NCI-H2029 (cell line): ENCODE measurements around the gene ZNF816.
"Not testable (repeated sequence)": the region's sequence is repeated elsewhere in the genome, so short reads cannot be mapped to it uniquely, and the experiment has no call there.

Experiments
- DNase-seq: peaks from one replicate; lab custom pipeline; 2025; lab: John Stamatoyannopoulos, UW

The ZNF816 gene

GRCh38 chr19:52959613-52960295 is 2.9 kb downstream of the ZNF816 start:
- DNase-seq, result no peak

GRCh38 chr19:52957591-52957990 is 5.1 kb downstream of the ZNF816 start:
- DNase-seq, result no peak

- no peak for DNase-seq
Observed at GRCh38 chr19:52956917-52957316, 5.8 kb downstream of the ZNF816 start.

DNA sequence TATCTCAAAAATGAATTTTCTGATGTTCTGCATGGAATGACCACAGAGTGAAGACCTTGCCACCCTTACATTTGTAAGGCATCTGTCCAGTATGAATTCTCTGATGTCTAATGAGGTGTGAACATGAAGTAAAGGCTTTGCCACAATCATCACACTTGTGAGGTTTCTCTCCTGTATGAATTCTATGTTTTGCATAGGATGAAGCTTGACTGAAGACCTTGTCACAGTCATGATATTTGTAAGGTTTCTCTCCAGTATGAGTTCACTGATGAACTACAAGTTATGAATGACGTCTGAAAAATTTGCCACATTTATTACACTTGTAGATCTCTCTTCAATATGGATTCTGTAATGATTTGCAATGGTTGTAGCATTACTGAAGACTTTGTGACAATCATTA is 13.3 kb downstream of the ZNF816 start:
- no peak for DNase-seq

GRCh38 chr19:52948025-52948770 is 14.5 kb downstream of the ZNF816 start:
- no peak for DNase-seq

DNA sequence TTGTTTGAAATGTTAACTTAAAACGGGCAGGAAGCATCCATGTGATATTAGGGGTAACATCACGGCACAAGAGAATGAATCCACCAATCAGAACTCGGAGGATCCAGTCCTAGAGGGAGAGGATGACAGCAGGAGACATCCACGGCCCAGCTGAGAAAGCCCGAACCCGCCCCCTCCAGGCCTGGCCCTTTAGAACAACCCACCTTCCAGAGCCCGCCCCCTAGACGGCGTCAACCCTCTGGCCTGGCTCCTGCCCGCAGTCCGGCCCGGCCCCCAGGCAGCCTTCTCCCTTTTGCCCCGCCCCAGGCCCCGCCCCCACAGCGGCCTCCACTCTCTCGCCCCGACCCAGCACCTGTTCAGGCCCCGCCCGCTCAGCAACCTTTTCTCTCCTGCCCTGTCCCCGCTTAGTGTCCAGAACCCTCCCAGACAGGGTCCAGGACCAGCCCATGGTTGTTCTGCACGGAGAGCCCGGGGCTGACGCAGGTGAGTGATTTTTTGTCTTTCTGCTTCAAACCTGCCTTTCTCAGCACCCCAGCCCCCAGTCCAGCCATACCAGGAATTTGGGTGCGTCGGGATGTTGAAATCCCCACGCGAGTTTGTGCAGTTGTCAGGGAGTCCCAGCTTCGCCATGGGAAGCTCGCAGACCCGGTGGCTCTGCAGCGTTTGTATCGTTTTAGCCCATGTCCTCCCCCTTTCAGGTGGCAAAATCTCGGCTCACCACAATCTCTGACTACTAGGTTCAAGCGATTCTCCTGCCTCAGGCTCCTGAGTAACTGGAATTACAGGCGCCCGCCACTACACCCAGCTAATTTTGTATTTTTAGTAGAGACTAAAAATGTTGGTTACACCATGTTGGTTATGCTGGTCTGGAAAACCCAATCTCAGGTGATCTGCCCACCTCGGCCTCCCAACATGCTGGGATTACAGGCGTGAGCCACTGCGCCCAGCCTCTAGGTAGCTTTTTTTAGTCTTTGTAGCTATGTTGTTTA is 16.1 kb downstream of the ZNF816 start:
- peak; percentile 61 for DNase-seq

- DNase-seq, result no peak
Observed at GRCh38 chr19:52945652-52946321, 16.9 kb downstream of the ZNF816 start.

DNA sequence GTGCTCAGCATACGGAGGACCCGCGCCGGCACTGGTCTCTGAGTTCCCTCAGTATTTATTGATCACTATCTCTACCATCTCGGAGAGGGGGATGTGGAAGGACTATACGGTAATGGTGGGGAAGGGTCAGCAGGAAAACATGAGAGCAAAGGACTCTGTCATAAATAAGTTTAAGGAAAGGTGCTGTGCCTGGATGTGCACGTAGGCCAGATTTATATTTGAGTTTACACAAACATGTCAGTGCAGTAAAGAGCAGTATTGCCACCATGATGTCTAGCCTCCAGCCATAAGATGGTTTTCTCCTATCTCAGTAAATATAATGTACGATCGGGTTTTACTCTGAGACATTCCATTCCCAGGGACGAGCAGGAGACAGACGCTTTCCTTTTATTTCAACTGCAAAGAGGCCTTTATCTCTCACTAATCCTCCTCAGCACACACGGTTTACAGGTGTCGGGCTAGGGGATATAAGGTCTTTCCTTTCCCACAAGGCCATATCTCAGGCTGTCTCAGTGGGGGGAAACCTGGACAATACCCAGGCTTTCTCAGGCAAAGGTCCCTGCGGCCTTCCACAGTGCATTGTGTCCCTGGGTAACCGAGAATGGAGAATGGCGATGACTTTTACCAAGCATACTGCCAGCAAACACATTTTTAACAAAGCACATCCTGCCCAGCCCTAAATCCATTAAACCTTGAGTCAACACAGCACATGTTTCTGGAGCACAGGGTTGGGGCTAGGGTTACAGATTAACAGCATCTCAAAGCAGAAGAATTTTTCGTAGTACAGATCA is 17.8 kb downstream of the ZNF816 start:
- DNase-seq, result peak; percentile 36

DNA sequence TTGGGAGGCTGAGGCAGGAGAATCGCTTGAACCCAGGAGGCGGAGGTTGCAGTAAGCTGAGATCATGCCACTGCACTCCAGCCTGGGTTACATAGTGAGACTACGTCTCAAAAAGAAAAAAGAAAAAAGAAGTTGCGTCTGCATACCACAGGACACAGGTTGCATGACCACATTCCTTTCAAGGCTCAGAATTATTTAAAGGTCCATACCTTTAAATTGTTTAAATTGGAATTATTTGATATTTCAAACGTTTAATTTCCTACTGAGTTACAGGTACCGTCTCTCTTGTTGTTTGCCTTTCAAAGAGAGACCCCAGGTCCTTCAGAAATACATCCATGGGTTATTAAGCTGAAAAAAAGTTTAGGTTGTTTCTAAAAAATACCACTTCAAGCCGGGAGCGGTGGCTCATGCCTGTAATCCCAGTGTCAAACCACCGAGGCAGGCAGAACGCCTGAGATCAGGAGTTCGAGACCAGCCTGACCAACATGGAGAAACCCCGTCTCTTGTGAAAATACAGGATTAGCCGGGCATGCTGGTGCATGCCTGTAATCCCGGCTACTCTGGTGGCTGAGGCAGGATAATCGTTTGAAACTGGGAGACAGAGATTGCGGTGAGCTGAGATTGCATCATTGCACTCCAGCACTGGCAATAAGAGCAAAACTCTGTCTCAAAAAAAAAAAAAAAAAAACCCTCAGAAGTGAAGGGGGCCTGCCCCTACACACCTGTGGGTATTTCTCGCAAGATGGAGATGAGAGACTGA is 18.6 kb downstream of the ZNF816 start:
- DNase-seq, result no peak

DNA sequence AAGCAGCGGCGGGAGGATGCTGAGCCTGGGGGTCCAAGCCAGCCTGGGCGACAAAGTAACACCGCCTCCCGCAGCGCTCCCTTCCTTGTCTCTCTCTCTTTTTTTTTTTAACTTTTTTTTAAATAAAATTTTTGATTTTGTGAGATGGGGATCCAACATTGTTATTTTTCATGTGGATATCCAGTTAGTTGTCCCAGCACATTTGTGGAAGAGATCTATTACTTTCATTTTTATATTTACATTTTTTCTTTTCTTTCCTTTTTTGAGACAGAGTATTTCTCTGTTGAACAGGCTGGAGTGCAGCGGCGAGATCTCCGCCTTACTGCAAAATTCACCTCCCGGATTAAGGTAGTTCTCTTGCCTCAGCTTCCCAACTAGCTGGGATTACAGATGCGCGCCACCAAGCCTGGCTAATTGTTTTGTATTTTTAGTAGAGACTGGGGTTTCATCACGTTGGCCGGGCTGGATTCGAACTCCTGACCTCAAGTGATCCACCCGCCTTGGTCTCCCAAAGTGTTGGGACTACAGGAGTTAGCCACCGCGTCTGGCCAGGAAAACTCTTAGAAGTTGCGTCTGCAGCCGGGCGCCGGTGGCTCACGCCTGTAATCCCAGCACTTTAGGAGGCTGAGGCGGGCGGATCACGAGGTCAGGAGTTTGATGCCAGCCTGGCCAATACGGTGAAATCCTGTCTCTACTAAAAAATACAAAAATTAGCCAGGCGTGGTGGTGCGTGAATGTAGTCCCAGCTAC is 19.4 kb downstream of the ZNF816 start:
- DNase-seq, result no peak

DNA sequence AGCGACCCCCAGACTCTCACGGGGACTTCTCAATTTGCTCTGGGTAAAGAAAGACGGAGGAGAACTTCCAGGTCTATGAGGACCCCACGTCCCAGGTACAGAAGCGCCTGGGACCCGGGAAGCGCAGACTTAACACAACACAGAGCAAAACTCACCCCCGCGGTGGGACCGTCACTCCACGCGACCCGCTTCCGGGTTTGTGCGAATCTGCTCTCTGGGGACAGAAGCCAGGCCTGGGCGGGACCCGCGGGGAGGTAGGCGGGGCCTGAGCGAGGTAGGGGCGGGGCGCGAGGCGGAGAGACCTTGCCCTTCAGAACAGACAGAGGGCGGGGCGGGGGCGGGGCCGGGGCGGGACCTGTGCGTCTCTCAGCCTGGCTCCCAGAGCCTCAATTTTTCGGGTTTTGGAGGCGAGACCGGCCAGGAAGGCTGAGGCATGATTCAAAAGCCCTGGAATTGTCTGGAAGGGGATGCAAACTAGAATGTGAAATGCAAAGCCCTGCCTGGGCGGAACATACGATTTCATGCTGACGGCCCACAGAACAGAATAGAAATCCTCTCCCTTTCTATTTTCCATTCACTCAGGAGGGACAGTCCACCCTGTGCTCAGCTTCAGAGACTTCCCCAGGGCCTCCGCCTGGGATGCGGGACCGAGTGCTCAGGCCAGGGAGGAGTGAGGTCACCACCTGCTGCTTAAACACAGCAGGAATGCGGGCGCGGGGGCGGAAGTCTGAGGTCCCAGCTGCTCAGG is 20.1 kb downstream of the ZNF816 start:
- DNase-seq, result peak; percentile 68

DNA sequence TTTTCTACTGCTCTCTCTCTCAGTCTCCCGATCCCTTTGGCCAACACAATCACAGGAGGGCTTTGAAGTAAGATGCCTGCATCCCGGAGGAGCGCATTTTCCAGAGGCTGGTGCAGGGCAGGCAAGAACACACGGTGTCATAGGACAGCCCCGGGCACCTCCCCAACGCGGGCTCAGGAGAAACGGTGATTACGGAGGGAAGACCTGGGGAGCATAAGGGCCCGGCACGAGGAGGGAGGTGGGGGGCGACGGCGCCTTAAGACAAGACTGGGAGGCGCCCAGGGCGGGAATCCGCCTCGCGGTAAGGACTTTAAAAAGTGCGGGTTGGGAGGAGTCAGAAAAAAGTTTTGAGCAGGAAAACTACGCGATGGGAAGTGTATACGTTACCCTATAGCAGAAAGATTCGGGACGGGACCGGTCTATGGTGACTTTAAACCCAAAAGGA is 20.7 kb downstream of the ZNF816 start:
- no peak for DNase-seq

- DNase-seq, result not testable (repeated sequence)
Observed at GRCh38 chr19:52941523-52941922, 21.2 kb downstream of the ZNF816 start.

GRCh38 chr19:52940905-52941304 is 21.8 kb downstream of the ZNF816 start:
- not testable (repeated sequence) for DNase-seq

GRCh38 chr19:52938761-52939160 is 23.9 kb downstream of the ZNF816 start:
- no peak for DNase-seq

DNA sequence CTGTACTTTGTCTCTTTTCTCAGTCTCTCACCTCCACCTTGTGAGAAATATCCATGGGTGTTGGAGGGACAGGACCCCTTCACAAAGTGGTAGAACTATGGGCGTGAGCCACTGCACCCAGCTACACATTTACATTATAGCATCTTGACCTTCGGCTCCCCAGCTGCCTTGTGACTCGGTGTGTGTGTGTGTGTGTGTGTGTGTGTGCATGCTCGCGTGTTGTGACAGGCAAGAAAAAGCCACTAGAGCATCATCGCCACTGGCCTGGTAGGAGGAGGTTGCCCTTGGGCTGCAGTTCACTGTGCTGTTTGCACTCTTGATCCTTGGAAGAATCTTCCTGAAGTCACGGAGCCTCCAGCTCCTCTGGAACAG is 25.7 kb downstream of the ZNF816 start:
- no peak for DNase-seq

DNA sequence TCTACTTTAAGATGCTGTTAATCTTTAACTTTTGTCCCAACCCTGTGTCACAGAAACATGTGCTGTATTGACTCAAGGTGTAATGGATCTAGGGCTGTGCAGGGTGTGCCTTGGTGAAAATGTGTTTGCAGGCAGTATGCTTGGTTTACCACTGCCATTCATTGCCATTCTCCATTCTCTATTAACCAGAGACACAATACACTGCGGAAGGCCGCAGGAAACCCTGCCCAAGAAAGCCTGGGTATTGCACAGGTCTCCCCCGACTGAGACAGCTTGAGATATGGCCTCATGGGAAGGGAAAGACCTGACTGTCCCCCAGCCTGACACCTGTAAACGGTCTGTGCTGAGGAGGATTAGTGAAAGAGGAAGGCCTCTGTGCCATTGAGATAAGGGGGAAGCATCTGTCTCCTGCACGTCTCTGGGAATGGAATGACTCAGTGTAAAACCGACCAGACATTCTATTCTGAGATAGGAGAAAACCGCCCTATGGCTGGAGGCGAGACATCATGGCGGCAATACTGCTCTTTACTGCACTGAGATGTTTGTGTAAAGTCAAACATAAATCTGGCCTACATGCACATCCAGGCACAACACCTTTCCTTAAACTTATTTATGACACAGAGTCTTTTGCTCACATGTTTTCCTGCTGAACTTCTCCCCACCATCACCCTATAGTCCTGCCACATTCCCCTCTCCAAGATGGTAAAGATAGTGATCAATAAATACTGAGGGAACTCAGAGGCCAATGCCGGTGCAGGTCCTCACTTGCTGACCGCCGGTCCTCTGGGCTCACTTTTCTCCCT is 26.3 kb downstream of the ZNF816 start:
- no peak for DNase-seq

GRCh38 chr19:52935434-52935833 is 27.2 kb downstream of the ZNF816 start:
- no peak for DNase-seq
